Effector memory CD4-positive, alpha-beta T cell (primary cell): ENCODE results near the gene ABCA8.
"Not testable (repeated sequence)": the region's sequence is repeated elsewhere in the genome, so short reads cannot be mapped to it uniquely, and the experiment has no call there.

Source experiments
- DNase-seq, 3 donors: peaks; one replicate each; pipeline ENCODE4 v3.0.0-alpha.2; 2020
- H3K27ac ChIP-seq: 2 replicates; pipeline ENCODE4 v1.7.0; 2013; ENCODE audit warnings: mild to moderate bottlenecking, low read length, moderate library complexity; ENCODE audit not compliant: insufficient read depth, poor library complexity, severe bottlenecking
- H3K27me3 ChIP-seq: replicated peaks from 2 replicates; pipeline ENCODE4 v1.7.0; 2013; ENCODE audit warnings: mild to moderate bottlenecking, low read length; ENCODE audit not compliant: insufficient read depth, control insufficient read depth, poor library complexity, severe bottlenecking
- H3K36me3 ChIP-seq: 2 replicates; pipeline ENCODE4 v1.7.0; 2013; ENCODE audit warnings: mild to moderate bottlenecking, low read length, moderate library complexity; ENCODE audit not compliant: control insufficient read depth, insufficient read depth
- H3K4me1 ChIP-seq: 2 replicates; pipeline ENCODE4 v1.7.0; 2013; ENCODE audit warnings: low read length, mild to moderate bottlenecking; ENCODE audit not compliant: control insufficient read depth, insufficient read depth, poor library complexity, severe bottlenecking
- H3K4me3 ChIP-seq: 2 replicates; pipeline ENCODE4 v1.7.0; 2013; ENCODE audit warnings: low read length, low read depth, mild to moderate bottlenecking; ENCODE audit not compliant: insufficient read depth, poor library complexity, severe bottlenecking
- H3K9me3 ChIP-seq: 2 replicates; pipeline ENCODE4 v1.7.0; 2013; ENCODE audit warnings: mild to moderate bottlenecking, low read length, moderate library complexity; ENCODE audit not compliant: control insufficient read depth
- total RNA-seq, 3 donors: gene quantifications; one replicate each; lab custom pipeline; 2026; lab: John Stamatoyannopoulos, UW

ABCA8 gene, protein sequence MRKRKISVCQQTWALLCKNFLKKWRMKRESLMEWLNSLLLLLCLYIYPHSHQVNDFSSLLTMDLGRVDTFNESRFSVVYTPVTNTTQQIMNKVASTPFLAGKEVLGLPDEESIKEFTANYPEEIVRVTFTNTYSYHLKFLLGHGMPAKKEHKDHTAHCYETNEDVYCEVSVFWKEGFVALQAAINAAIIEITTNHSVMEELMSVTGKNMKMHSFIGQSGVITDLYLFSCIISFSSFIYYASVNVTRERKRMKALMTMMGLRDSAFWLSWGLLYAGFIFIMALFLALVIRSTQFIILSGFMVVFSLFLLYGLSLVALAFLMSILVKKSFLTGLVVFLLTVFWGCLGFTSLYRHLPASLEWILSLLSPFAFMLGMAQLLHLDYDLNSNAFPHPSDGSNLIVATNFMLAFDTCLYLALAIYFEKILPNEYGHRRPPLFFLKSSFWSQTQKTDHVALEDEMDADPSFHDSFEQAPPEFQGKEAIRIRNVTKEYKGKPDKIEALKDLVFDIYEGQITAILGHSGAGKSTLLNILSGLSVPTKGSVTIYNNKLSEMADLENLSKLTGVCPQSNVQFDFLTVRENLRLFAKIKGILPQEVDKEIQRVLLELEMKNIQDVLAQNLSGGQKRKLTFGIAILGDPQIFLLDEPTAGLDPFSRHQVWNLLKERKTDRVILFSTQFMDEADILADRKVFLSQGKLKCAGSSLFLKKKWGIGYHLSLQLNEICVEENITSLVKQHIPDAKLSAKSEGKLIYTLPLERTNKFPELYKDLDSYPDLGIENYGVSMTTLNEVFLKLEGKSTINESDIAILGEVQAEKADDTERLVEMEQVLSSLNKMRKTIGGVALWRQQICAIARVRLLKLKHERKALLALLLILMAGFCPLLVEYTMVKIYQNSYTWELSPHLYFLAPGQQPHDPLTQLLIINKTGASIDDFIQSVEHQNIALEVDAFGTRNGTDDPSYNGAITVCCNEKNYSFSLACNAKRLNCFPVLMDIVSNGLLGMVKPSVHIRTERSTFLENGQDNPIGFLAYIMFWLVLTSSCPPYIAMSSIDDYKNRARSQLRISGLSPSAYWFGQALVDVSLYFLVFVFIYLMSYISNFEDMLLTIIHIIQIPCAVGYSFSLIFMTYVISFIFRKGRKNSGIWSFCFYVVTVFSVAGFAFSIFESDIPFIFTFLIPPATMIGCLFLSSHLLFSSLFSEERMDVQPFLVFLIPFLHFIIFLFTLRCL (N-terminal part only)
- total RNA-seq, result 0 reads per million in 3 donors

GRCh38 chr17:68955181-68955841 lies at the start of gene ABCA8:
Gene ABCA8, minus strand, starts transcription at chr17:68955392. Its CDS starts 13,358 bp downstream, at chr17:68942034.
- H3K27me3 ChIP-seq, result no peaks in the 10 kb centered on the region
- H3K36me3 ChIP-seq, result no peaks in the 10 kb centered on the region
- no peak within 1 kb of the TSS for H3K27ac ChIP-seq
- H3K4me1 ChIP-seq, result no peaks in the 10 kb centered on the region
- no peaks in the 10 kb centered on the region for H3K9me3 ChIP-seq
- DNase-seq, result no peak
- H3K4me3 ChIP-seq, result no peak within 1 kb of the TSS

DNA sequence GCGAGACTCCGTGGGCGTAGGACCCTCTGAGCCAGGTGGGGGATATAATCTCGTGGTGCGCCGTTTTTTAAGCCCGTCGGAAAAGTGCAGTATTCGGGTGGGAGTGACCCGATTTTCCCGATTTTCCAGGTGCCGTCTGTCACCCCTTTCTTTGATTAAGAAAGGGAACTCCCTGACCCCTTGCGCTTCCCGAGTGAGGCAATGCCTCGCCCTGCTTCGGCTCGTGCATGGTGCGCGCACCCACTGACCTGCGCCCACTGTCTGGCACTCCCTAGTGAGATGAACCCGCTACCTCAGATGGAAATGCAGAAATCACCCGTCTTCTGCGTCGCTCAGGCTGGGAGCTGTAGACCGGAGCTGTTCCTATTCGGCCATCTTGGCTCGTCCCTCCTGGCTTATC lies 49.6 kb upstream of the ABCA8 start:
- not testable (repeated sequence) for H3K27ac ChIP-seq, H3K4me1 ChIP-seq, H3K4me3 ChIP-seq, H3K36me3 ChIP-seq, H3K9me3 ChIP-seq, H3K27me3 ChIP-seq, DNase-seq

- H3K27me3 ChIP-seq, H3K9me3 ChIP-seq, H3K27ac ChIP-seq, H3K4me3 ChIP-seq, H3K36me3 ChIP-seq, H3K4me1 ChIP-seq, DNase-seq: not testable (repeated sequence)
Observed at GRCh38 chr17:68999743-69000142, 44.6 kb upstream of the ABCA8 start.

DNA sequence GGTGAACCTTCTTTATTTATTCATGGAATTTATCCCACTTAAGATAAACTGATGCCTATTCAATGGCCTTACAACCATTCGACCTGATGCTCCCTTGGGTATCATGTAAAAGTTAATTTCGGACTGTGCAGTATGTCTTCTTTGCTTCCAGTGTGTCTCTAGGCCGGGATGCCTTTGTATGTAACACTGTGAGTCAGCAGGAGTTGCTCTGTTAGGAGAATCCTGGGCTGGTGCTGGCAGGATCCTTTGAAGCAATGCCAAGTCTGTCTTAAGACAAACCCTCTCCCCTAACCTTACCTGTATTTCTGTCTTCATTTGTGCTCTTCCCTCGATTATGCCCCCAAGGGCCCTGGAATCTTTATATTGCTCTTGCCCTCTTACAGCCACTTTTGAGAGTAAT lies 37.9 kb upstream of the ABCA8 start:
- no peak for DNase-seq
- H3K4me3 ChIP-seq, result no peak overlapping the region
- H3K4me1 ChIP-seq, result no peaks in the 10 kb centered on the region
- H3K27me3 ChIP-seq, result no peaks in the 10 kb centered on the region
- H3K27ac ChIP-seq, result no peak overlapping the region
- no peaks in the 10 kb centered on the region for H3K9me3 ChIP-seq
- no peaks in the 10 kb centered on the region for H3K36me3 ChIP-seq

DNA sequence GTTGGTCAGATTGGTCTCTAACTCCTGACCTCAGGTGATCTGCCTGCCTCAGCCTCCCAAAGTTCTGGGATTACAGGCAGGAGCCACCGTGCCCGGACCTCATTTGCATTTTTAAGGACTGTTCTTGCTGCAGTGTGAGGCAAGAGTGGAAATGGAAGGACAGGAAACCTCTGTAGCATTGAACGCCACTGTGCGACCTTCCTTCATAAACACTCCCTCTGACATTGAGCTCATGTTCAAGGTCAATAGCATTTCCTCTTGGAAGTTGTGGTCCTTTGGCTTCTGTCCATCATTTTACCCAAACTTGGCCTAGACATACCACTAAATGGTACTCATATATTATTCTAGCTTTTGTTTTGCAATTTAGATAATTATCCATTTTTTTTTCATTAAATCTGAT lies 32.8 kb upstream of the ABCA8 start:
- Histone ChIP-seq H3K9me3 (no peaks in the 10 kb centered on the region), H3K36me3 (no peaks in the 10 kb centered on the region), H3K27me3 (no peaks in the 10 kb centered on the region), H3K4me3 (no peak overlapping the region), H3K4me1 (no peaks in the 10 kb centered on the region), H3K27ac (no peak overlapping the region)
- no peak for DNase-seq

DNA sequence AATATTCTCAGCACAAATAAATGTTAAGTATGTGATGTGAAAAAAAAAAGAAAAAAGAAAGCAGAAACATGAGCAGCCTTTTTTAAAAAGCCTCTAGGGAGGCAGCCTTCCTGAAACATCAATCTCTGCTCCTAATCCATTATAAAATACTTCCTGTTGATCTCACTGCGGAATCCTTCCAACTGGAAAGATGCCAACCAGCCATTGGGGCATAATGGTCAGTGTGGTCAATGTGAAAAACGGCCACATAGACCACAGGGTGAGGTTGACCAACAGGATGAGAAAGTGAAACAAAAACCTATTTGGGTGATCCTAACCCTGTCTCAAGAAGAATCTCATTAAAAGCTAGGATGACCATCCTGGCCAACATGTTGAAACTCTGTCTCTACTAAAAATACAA lies 26.1 kb upstream of the ABCA8 start:
- no peaks in the 10 kb centered on the region for H3K36me3 ChIP-seq
- no peaks in the 10 kb centered on the region for H3K4me1 ChIP-seq
- no peak for DNase-seq
- H3K4me3 ChIP-seq, result no peak overlapping the region
- H3K9me3 ChIP-seq, result no peaks in the 10 kb centered on the region
- H3K27ac ChIP-seq, result no peak overlapping the region
- H3K27me3 ChIP-seq, result no peaks in the 10 kb centered on the region

DNA sequence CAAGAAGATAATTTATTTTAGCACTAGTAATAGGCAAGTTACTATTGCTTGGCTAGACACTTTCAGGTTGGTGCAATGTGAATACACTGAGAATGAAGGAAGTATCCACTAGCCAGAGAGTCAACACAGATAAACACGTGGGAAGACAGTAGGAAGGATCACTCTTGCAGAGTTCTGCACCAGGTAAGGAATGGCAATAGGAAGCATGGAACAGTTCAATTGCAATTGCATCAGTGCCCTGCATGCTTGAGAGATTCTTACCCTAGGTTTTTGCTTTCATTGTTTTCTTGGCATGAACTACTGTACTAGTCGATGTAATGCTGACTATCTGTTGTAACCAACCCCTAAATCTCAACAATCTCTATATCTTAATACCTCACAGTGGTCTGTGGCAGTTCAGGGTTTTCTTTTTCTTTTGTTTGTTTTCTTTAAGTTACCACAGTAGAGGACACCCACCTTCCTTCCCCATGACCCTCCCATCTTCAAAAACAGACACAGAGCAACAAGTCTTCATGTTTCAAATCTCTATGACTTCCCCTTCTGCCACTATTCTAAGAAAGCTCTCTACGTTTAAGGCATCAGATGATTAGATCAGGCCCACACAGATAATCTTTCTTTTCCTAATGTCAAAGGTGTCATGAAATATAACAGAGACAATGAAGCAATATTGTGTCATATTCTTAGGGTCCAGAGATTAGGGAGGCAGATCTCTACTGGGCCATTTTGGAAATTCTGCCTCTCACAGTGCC lies 18.1 kb upstream of the ABCA8 start:
- DNase-seq, result no peak
- no peaks in the 10 kb centered on the region for H3K9me3 ChIP-seq

GRCh38 chr17:68972119-68972704 lies 17.0 kb upstream of the ABCA8 start:
- H3K4me1 ChIP-seq, result no peaks in the 10 kb centered on the region
- DNase-seq, result no peak
- H3K36me3 ChIP-seq, result no peaks in the 10 kb centered on the region
- H3K9me3 ChIP-seq, result no peaks in the 10 kb centered on the region
- H3K4me3 ChIP-seq, result no peak overlapping the region
- H3K27ac ChIP-seq, result no peak overlapping the region
- H3K27me3 ChIP-seq, result no peaks in the 10 kb centered on the region

More for the DNA sequence above, 18.1 kb upstream of the ABCA8 start:
- Histone ChIP-seq H3K4me3 (no peak overlapping the region), H3K27me3 (no peaks in the 10 kb centered on the region), H3K36me3 (no peaks in the 10 kb centered on the region), H3K27ac (no peak overlapping the region), H3K4me1 (no peaks in the 10 kb centered on the region)

GRCh38 chr17:68969101-68969500 lies 13.9 kb upstream of the ABCA8 start:
- H3K27me3 ChIP-seq, result no peaks in the 10 kb centered on the region
- H3K27ac ChIP-seq, result no peak overlapping the region
- H3K36me3 ChIP-seq, result no peaks in the 10 kb centered on the region
- H3K4me3 ChIP-seq, result no peak overlapping the region
- no peaks in the 10 kb centered on the region for H3K9me3 ChIP-seq
- no peak for DNase-seq
- H3K4me1 ChIP-seq, result no peaks in the 10 kb centered on the region
